GM15510 (cell line): ENCODE measurements around the gene ARHGAP15.

ENCODE experiments used
- POLR2A ChIP-seq: IDR thresholded peaks from 3 replicates; pipeline ENCODE4 v1.6.1; 2011; ENCODE audit warnings: borderline replicate concordance; ENCODE audit not compliant: insufficient read length; ENCODE audit errors: extremely low read depth

The ARHGAP15 gene

GRCh38 chr2:143182649-143183048 is 53.4 kb downstream of the ARHGAP15 start:
- no peak for TF ChIP-seq POLR2A

DNA sequence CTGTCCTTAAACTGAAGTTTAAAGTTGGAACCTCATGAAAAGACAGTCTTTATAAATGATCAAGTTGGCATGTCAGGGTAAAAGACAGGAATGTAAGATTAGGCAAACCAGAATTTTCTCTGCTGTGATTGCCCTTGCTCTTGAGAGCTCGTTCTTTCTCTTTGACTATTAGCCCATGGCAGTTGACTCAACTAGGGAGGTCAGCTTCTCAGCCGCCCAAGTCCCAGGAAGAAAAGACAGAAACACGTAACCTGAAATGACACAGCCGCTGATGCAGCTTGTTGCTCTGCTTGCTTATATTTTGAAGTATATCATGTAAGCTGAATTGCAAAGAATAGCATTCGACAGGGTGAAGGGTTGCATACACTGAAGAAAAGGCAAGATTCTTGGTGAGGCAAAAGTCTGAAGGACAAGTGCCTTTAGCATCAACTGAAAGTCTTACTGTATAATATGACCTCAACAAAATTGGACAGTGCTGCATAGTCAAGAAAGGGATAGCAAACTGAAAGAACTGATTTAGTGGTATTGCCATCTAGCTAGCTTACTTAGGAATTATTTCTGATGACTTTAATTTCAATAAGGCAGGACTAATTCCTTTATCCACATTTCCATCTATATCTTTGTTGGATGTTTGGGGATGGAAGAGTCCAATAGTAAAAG is 54.7 kb downstream of the ARHGAP15 start:
- TF ChIP-seq POLR2A, result no peak

GRCh38 chr2:143186876-143187275 is 57.7 kb downstream of the ARHGAP15 start:
- TF ChIP-seq POLR2A, result no peak

- no peak for TF ChIP-seq POLR2A
Measured at GRCh38 chr2:143190431-143190830, 61.2 kb downstream of the ARHGAP15 start.

GRCh38 chr2:143192106-143192505 is 62.9 kb downstream of the ARHGAP15 start:
- TF ChIP-seq POLR2A, result no peak

GRCh38 chr2:143192716-143193115 is 63.5 kb downstream of the ARHGAP15 start:
- no peak for TF ChIP-seq POLR2A

DNA sequence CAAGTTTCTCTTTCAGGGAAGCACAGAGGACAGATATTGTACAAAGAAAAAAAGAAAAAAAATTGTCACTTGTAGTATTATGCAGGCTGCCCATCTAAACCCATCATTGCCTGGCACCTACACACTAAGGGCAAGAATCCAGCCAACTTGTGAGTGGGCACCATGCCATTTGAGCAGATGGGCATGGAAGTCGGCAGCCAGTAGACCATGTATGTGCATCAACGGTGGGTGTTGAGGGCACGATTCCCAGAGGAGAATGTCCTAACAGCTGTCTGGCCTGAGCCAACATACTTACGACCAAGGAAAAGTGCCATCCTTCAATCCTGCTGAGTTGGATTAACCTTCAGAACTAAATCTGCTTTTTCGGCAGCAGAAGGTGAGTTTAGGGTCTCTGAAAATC is 63.9 kb downstream of the ARHGAP15 start:
- no peak for TF ChIP-seq POLR2A

GRCh38 chr2:143195511-143195910 is 66.3 kb downstream of the ARHGAP15 start:
- no peak for TF ChIP-seq POLR2A

GRCh38 chr2:143204062-143204461 is 74.8 kb downstream of the ARHGAP15 start:
- no peak for TF ChIP-seq POLR2A

DNA sequence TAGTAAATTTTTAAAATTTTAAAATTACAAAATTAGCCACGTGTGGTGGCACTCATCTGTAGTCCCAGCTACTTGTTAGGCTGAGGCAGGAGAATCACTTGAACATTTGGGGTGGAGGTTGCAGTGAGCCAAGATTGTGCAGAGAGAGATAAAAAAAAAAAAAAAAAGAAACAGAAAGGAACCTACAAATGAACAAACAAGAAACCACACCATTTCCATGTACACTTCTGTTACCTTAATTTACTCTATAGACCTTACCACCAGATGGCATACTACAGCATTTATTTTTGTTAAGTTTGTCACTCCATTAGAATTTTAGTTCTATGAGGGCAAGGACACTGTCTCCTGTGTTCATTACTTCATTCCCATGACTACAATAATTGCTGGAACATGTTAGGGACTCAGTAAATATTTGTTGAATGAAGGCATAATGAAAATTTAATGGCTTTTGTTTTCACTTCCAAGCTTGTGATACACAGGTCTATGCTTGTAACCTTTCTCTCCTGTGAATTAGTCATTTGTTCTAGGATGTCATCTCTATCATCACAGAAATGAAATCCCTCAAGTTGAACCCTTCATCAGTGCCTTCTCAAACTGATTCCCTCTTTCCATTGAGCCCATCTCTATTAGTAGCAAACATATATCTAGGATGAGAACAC is 76.0 kb downstream of the ARHGAP15 start:
- no peak for TF ChIP-seq POLR2A

- TF ChIP-seq POLR2A, result no peak
Measured at GRCh38 chr2:143209570-143210445, 80.6 kb downstream of the ARHGAP15 start.

DNA sequence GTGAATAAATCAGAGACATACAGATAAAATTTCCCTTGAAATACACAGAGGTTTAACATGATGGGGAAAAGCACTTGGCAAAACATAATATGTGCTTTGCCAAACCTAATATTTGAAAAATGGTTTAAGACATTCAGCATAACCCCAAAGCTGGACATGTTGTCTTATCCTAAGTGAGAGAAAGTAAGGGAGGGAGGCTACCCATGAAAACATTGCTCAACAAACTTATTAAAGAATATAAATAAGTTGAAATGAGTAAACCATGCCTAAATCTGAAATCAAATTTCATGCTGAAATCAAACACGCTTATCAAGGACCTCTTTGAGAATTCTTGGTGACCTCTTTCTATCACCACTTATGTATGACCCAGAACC is 81.2 kb downstream of the ARHGAP15 start:
- TF ChIP-seq POLR2A, result no peak

GRCh38 chr2:143217512-143218115 is 88.4 kb downstream of the ARHGAP15 start:
- no peak for TF ChIP-seq POLR2A

DNA sequence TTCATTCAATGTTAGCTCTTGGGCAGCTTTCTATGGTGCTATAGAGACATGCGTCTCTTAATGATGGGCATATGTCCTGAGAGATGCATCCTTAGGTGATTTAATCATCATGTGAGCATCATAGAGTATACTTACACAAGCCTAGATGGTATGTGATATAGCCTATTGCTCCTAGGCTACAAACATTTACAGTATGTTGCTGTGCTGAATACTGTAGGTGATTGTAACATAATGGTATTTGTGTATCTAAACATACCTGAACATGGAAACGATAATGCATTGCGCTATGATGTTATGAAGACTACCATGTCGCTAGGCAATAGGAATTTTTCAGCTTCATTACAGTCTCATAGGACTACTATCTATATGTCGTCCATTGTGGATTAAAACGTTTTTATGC is 89.4 kb downstream of the ARHGAP15 start:
- no peak for TF ChIP-seq POLR2A

GRCh38 chr2:143219266-143219665 is 90.0 kb downstream of the ARHGAP15 start:
- TF ChIP-seq POLR2A, result no peak
